ENCODE measurements around the gene FMO3.

Gene FMO3

GRCh38 chr1:171116676-171117075 is 26.0 kb downstream of the FMO3 start:
- DNase-seq (ENCODE audit: low spot score): no peak

GRCh38 chr1:171117085-171117484 is 26.4 kb downstream of the FMO3 start:
- DNase-seq (ENCODE audit: low spot score): no peak

GRCh38 chr1:171119648-171120047 is 28.9 kb downstream of the FMO3 start:
- no peak for DNase-seq (ENCODE audit: low spot score)

GRCh38 chr1:171122299-171122698 is 31.6 kb downstream of the FMO3 start:
- DNase-seq (ENCODE audit: low spot score): no peak

DNA sequence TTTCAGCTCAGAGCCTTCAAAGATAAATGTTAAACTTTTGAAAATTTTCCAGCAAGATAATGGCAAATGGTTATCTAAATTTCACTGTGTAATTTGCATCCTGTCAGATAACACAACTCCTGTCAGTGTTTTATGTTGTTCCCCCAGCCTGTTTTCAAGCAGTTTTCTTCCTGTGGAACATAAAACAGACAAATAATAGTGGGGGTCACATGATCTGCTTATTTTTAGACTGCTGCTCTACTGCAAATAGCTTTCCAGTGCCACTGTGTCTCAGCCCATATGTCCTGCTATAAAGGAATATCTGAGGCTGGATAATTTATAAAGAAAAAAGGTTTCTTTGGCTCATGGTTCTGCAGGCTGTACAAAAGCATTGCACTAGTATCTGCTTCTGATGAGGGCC is 32.2 kb downstream of the FMO3 start:
- no peak for DNase-seq (ENCODE audit: low spot score)

- no peak for DNase-seq (ENCODE audit: low spot score)
Observed at GRCh38 chr1:171126504-171126903, 35.8 kb downstream of the FMO3 start.

- DNase-seq (ENCODE audit: low spot score): no peak
Observed at GRCh38 chr1:171127099-171127498, 36.4 kb downstream of the FMO3 start.

DNA sequence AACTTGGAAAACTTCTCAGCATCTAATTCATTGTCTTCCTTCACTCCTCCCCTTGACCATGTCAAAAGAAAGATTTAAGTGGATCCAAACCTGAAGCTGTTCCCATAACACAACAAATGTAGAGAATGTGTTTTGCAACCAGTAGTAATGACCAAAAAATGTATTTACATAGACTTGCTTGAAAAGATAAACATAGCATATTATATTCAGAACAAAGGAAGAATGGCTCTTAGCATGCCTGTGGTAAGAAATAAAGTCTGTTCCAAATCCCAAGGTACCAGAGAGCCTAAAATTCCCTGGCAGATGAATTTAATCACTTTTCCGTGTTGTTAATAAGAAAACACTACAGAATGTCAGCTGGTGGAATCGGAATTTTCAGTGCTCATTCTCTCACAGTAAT is 36.8 kb downstream of the FMO3 start:
- no peak for DNase-seq (ENCODE audit: low spot score)

GRCh38 chr1:171128463-171128862 is 37.8 kb downstream of the FMO3 start:
- DNase-seq (ENCODE audit: low spot score): no peak

DNA sequence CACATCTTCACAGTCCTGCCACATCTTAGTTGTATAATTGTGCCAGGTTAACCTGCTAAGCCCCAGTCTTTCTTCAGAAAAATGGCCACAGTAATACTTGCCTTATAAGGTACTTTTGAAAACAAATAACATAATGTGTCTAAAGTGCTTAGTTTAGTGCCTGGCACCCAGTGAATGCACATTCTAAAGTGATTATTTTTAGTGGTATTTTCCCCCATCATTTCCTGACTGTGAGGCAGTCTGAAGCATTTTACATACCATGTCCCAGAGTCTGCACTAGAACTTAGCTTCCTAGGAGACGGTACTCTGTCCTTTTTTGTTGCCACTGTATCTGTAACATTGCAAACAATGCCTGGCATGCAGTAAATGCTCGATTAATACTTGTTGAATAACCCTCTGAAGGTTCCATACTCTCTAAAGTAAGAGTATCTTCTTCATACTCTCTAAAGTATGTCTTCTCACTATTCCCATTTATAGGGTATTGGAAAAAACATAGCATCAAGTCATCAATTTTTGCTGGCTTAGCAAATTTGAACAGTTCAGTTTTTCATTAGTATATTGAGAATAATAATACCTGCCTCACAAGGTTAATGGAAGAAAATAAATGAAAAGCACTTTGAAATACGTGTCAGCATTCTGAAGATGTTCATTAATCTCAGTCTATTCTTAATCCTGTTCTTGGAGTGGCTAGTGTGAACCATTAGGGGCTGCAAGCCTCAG is 43.7 kb downstream of the FMO3 start:
- DNase-seq (ENCODE audit: low spot score): no peak

DNA sequence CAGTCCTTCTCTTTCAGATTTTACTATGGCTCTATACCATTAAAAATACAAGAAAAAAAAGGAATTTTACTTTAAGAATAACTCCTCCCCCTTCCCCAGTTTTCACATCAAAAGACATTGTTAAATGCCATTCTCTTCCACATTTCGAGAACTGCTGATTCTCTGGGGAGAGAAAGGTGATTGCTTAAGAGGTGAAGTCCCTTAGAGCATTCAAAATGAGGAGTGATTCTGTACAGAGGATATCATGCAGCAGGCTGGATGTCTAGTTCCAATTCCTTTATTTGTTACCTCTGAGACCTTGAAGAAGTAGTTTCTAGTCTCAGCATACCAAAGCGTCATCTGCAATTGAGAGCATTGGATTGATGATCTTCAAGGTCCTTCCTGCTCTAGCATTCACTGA is 46.9 kb downstream of the FMO3 start:
- DNase-seq (ENCODE audit: low spot score): no peak

DNA sequence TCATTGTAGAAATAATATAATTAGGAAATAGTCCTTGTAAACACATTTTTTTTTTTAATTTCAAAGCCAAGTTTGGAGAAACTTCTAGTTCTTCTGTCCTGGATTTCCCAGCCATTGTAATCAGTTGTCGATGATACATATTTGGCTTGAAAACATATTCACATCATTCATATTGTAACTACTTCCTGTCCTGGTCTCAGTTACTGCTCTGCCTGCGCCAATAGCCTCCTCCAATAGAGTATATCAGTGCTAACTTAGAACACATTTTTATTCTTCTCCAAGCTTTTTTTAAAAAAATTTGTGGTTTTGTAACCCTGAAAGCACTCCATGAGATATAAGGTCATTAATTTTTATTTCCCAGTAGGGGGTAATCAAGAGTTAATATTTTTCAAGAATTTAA is 48.3 kb downstream of the FMO3 start:
- no peak for DNase-seq (ENCODE audit: low spot score)

DNA sequence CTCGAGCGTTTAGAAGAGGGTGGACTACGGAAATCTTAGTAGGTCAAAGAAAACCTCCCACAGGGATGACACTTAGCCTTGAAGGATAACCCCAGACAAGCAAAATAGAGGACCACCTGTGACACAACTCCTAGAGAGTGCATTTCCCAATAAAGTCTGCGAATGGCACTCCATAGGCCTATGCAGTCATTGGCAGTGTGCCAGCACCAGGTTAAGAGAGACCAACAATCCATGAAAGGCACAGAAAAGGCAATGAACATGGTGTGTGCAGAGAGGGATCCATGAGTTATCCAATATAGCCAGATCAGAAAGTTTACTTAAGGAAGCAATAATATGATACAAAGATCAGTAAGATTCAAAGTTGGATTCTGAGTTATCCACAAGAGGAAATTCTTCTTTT is 49.2 kb downstream of the FMO3 start:
- DNase-seq (ENCODE audit: low spot score): no peak

GRCh38 chr1:171140401-171140800 is 49.7 kb downstream of the FMO3 start:
- no peak for DNase-seq (ENCODE audit: low spot score)

GRCh38 chr1:171140956-171141687 is 50.4 kb downstream of the FMO3 start:
- DNase-seq (ENCODE audit: low spot score): no peak

- peak; percentile 40 for DNase-seq (ENCODE audit: low spot score)
Observed at GRCh38 chr1:171141688-171142415, 51.1 kb downstream of the FMO3 start.

- peak; percentile 21 for DNase-seq (ENCODE audit: low spot score)
Observed at GRCh38 chr1:171142416-171143385, 52.0 kb downstream of the FMO3 start.

DNA sequence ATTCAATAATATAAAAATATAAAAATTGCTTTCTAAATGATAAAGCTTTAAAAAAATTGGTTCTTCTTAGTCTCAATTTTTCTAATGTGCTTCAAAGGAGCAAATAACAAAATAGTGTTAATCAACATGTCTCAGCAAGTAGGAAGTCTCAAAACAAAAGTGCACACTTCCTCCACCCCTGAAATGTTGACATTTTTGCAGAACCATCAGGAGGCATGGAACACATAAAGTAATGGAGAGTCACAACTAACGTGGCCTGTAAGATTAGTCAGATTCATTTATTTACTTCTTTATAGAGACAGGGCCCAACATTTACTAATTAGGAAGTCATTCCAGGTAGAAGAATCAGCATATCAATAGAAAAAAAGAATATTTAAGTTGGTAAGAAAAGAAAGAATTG is 59.5 kb downstream of the FMO3 start:
- no peak for DNase-seq (ENCODE audit: low spot score)

GRCh38 chr1:171152549-171152948 is 61.8 kb downstream of the FMO3 start:
- DNase-seq (ENCODE audit: low spot score): no peak

- no peak for DNase-seq (ENCODE audit: low spot score)
Observed at GRCh38 chr1:171155484-171155883, 64.8 kb downstream of the FMO3 start.

DNA sequence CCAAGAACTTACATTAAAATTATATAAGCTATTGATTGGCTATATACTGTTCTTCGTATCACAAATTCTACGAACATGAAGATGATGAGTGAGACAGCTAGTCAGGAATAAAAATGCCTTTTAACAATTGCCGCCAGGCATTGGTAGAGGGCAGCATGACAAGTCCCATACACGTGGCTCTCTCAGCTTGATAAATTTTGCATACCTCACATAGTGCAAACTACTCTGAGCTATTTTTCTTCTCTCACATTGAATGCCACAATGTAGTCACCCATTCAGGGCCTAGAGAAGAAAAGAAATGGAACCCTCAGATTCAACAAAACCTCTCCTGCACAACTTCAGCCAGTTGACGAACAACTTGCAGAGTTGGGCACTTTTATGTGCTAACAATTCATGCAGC is 67.4 kb downstream of the FMO3 start:
- DNase-seq (ENCODE audit: low spot score): no peak

DNA sequence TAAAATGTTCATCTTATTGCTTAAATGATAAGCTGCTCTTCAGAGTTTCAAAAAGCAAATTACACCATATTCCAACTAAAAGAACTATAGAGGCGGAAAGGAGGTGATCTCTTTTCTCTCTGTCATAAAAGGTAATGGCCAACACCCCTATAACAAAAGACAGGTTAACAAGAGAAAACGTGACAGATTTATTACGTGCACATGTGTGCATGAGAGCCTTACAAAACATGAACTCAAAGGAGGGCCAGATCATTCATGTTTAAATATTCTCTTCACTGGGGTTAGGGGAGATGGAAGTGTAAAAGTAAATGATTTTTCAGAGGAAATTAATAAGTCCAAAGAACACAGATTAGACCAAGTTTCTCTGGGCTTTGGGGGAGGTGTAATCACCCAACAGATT is 67.8 kb downstream of the FMO3 start:
- no peak for DNase-seq (ENCODE audit: low spot score)
